Activated CD4-positive, alpha-beta T cell treated with anti-CD3 and anti-CD28 coated beads, Interleukin-2, amount 10 ng/mL, durations not matched to agents 24 days and 14 days (primary cell): Measurements from ENCODE around the gene CEP162. TPM values are rescaled to one million over a fixed set of nuclear protein-coding genes. Genes with fewer than 3 reads are reported as not detected.
"Not testable (repeated sequence)": the region's sequence is repeated elsewhere in the genome, so short reads cannot be mapped to it uniquely, and the experiment has no call there.

Source experiments
- DNase-seq: peaks from one replicate; pipeline ENCODE4 v3.0.0; 2022
- H3K27ac Mint-ChIP-seq: one replicate; pipeline ENCODE4 v1.8.0; 2022; ENCODE audit warnings: mild to moderate bottlenecking, mixed read lengths
- H3K27me3 Mint-ChIP-seq: one replicate; pipeline ENCODE4 v1.8.0; 2022; ENCODE audit warnings: mixed read lengths
- H3K36me3 Mint-ChIP-seq: one replicate; pipeline ENCODE4 v1.8.0; 2022; ENCODE audit warnings: low read depth, mild to moderate bottlenecking, mixed read lengths
- H3K4me1 Mint-ChIP-seq: one replicate; pipeline ENCODE4 v1.8.0; 2021; ENCODE audit warnings: mixed read lengths
- H3K4me3 Mint-ChIP-seq: one replicate; pipeline ENCODE4 v1.8.0; 2022; ENCODE audit warnings: mild to moderate bottlenecking, moderate library complexity, mixed read lengths
- H3K9me3 Mint-ChIP-seq: one replicate; pipeline ENCODE4 v1.8.0; 2021; ENCODE audit warnings: mixed read lengths
- intact Hi-C: fragments of 100-400 bp; cut with micrococcal nuclease; formaldehyde crosslinking; loops from one replicate; pipeline ENCODE4 v1.15.1; 2023
- total RNA-seq: library from RNA; stranded (reverse); gene quantifications from 2 replicates; pipeline ENCODE4 v1.2.3, GENCODE V29; 2022

The CEP162 gene
- total RNA-seq, 1 donor from 2014 or later = 4.0 TPM

DNA sequence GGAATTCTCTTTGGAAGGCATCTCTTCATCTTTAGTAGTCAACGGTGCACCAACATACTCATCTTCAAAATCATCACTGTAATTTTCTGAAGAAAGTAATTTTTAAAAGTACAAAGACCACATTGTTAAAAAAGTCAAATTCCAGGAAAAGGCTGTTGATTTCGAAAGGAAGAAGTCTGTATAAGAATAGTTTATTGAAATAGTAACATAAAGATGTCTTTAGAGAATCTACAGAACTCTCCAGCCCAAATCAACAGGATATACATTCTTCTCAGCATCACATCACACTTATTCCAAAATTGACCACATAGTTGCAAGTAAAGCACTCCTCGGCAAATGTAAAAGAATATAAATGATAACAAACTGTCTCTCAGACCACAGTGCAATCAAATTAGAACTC is 23.4 kb downstream of the CEP162 start:
- Mint-ChIP-seq H3K4me1 (no peaks in the 10 kb centered on the region), H3K9me3 (no peaks in the 10 kb centered on the region), H3K4me3 (no peak overlapping the region), H3K27me3 (no peaks in the 10 kb centered on the region), H3K27ac (no peak overlapping the region), H3K36me3 (peaks cover 20% of the 10 kb centered on the region)
- DNase-seq = no peak
- intact Hi-C loops = no loop called here

- peaks cover 12% of the 10 kb centered on the region for H3K36me3 Mint-ChIP-seq
- H3K27me3 Mint-ChIP-seq, intact Hi-C loops, DNase-seq, H3K4me3 Mint-ChIP-seq, H3K9me3 Mint-ChIP-seq, H3K27ac Mint-ChIP-seq, H3K4me1 Mint-ChIP-seq: not testable (repeated sequence)
Measured at GRCh38 chr6:84199987-84200386, 27.5 kb downstream of the CEP162 start.

DNA sequence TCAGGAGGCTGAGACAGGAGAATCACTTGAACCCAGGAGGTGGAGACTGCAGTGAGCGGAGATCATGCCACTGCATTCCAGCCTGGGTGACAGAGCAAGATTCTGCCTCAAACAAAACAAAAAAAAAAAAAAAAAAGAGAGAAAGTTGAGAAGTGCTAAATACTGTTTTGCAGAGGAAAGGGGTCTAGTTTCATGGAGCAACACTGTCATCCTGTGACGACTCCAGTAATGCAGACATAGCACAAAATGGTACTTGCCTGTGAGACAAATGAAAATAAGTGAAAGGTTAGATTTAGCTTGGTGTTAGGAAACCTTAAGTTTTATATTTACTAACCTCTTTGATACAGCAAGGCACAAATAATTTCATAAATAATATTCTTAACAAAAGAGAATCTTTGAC is 29.7 kb downstream of the CEP162 start:
- no peak for DNase-seq
- Mint-ChIP-seq H3K4me3 (no peak overlapping the region), H3K27me3 (no peaks in the 10 kb centered on the region), H3K36me3 (peaks cover 17% of the 10 kb centered on the region), H3K4me1 (no peaks in the 10 kb centered on the region), H3K27ac (no peak overlapping the region), H3K9me3 (no peaks in the 10 kb centered on the region)
- intact Hi-C loops = no loop called here

DNA sequence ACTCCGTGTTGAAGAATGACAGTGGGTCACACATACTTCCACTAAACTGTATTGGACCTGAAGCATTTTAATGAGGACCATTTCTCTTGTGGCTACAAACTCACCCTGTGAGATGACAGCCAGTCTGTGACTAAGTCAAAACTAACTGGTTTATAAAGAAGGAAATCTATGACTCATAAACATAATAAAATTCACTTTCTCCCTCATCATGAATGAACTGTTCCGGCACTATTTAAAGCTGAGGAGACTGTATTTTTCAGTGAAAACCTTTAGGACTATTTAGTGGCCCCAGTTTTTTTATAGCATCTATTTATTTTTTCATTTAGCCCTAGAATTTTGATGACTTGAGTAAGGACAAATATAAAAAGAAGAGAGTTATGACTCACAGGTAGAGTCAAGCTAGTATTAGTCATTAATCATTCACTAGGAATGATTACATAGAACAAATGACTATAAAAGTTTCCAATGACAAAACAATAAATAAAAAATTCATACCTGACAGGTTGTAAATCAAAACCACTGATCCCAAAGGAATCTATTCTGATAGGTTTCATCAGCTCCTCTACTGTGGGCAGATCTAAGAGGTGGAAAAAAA is 34.2 kb downstream of the CEP162 start:
- intact Hi-C loops = no loop called here
- no peaks in the 10 kb centered on the region for H3K9me3 Mint-ChIP-seq
- no peak overlapping the region for H3K27ac Mint-ChIP-seq
- DNase-seq = no peak
- peaks cover 38% of the 10 kb centered on the region for H3K36me3 Mint-ChIP-seq
- H3K4me3 Mint-ChIP-seq = no peak overlapping the region
- H3K4me1 Mint-ChIP-seq = no peaks in the 10 kb centered on the region
- H3K27me3 Mint-ChIP-seq = no peaks in the 10 kb centered on the region

DNA sequence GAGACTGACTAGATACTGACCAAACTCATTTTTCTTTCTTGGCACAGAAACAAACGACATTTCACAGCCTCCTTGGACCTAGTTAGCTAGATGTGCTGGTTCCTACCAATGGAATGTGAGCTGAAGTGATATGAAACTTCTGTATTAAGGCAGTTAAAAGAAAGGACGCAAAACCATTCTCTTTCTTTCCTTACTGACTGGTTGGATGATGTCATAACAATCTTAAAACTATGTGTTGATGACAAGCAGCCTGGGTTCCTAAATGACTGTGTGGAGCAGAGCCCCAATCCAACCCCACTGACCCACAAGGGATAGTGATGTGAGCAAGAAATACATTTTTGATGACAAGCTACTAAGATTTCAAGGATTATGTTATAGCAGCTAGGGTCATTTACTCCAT is 35.6 kb downstream of the CEP162 start:
- no peaks in the 10 kb centered on the region for H3K4me1 Mint-ChIP-seq
- H3K27ac Mint-ChIP-seq = no peak overlapping the region
- H3K36me3 Mint-ChIP-seq = peaks cover 35% of the 10 kb centered on the region
- H3K27me3 Mint-ChIP-seq = no peaks in the 10 kb centered on the region
- H3K9me3 Mint-ChIP-seq = no peaks in the 10 kb centered on the region
- H3K4me3 Mint-ChIP-seq = no peak overlapping the region
- DNase-seq = no peak
- intact Hi-C loops = no loop called here

GRCh38 chr6:84189356-84189755 is 38.1 kb downstream of the CEP162 start:
- H3K27ac Mint-ChIP-seq, H3K4me1 Mint-ChIP-seq, DNase-seq, H3K4me3 Mint-ChIP-seq, intact Hi-C loops, H3K27me3 Mint-ChIP-seq, H3K9me3 Mint-ChIP-seq: not testable (repeated sequence)
- peaks cover 29% of the 10 kb centered on the region for H3K36me3 Mint-ChIP-seq

GRCh38 chr6:84183430-84183829 is 44.0 kb downstream of the CEP162 start:
- no peak overlapping the region for H3K4me3 Mint-ChIP-seq
- no peaks in the 10 kb centered on the region for H3K4me1 Mint-ChIP-seq
- intact Hi-C loops = no loop called here
- no peak for DNase-seq
- no peak overlapping the region for H3K27ac Mint-ChIP-seq
- H3K27me3 Mint-ChIP-seq = no peaks in the 10 kb centered on the region
- H3K9me3 Mint-ChIP-seq = peaks cover 4% of the 10 kb centered on the region
- peaks cover 1% of the 10 kb centered on the region for H3K36me3 Mint-ChIP-seq

- H3K9me3 Mint-ChIP-seq = peaks cover 4% of the 10 kb centered on the region
- peaks cover 1% of the 10 kb centered on the region for H3K36me3 Mint-ChIP-seq
- no peaks in the 10 kb centered on the region for H3K27me3 Mint-ChIP-seq
- no peak for DNase-seq
- no peak overlapping the region for H3K4me3 Mint-ChIP-seq
- no peaks in the 10 kb centered on the region for H3K4me1 Mint-ChIP-seq
- intact Hi-C loops = no loop called here
- no peak overlapping the region for H3K27ac Mint-ChIP-seq
Measured at GRCh38 chr6:84182001-84182400, 45.4 kb downstream of the CEP162 start.

DNA sequence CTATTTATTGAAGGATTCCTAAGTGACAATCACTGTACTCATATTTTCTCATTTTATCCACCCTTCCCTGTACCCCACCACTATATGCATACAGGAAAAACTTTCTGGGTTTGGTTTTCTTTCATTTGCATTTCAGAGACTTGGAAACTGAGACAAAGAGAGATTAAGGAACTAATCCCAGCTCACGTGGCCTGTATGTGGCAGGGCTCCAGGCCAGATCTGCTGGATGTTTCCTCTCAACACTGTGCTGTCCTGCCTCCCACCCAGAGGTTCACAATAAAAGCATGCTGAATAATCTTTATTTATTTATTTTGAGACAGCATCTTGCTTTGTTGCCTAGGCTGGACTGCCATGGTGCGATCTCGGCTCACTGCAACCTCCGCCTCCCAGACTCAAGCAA is 50.2 kb downstream of the CEP162 start:
- Mint-ChIP-seq H3K4me1 (no peaks in the 10 kb centered on the region), H3K27ac (no peak overlapping the region), H3K4me3 (no peak overlapping the region), H3K27me3 (no peaks in the 10 kb centered on the region), H3K36me3 (peaks cover 10% of the 10 kb centered on the region), H3K9me3 (peaks cover 4% of the 10 kb centered on the region)
- intact Hi-C loops = no loop called here
- no peak for DNase-seq

GRCh38 chr6:84172574-84172973 is 54.9 kb downstream of the CEP162 start:
- no peaks in the 10 kb centered on the region for H3K27me3 Mint-ChIP-seq
- H3K36me3 Mint-ChIP-seq = peaks cover 8% of the 10 kb centered on the region
- intact Hi-C loops = no loop called here
- no peak for DNase-seq
- no peak overlapping the region for H3K4me3 Mint-ChIP-seq
- no peaks in the 10 kb centered on the region for H3K9me3 Mint-ChIP-seq
- no peaks in the 10 kb centered on the region for H3K4me1 Mint-ChIP-seq
- no peak overlapping the region for H3K27ac Mint-ChIP-seq

DNA sequence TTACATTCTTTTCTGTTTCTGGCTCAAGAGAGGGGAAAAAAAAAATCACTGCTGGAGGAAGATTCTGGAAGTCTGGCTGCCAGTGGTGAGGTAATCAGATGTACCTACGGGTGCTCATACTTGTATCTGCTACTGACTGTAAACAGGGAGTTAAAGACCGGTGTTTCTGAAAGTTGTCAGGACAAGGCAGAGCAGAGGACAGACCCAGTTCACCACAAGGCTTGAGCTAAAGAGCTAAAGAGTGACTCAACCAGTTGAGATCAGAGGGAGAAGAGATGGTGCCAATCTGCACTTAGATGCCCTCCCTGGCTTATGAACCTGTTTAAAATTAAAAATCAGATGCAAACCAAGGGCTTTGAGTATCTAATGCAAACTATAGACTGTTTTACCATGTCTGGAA is 55.4 kb downstream of the CEP162 start:
- intact Hi-C loops = no loop called here
- H3K27me3 Mint-ChIP-seq = no peaks in the 10 kb centered on the region
- H3K36me3 Mint-ChIP-seq = peaks cover 8% of the 10 kb centered on the region
- H3K27ac Mint-ChIP-seq = no peak overlapping the region
- no peaks in the 10 kb centered on the region for H3K4me1 Mint-ChIP-seq
- H3K9me3 Mint-ChIP-seq = no peaks in the 10 kb centered on the region
- H3K4me3 Mint-ChIP-seq = no peak overlapping the region
- no peak for DNase-seq

GRCh38 chr6:84167457-84167856 is 60.0 kb downstream of the CEP162 start:
- H3K27ac Mint-ChIP-seq = no peak overlapping the region
- intact Hi-C loops = no loop called here
- no peak overlapping the region for H3K4me3 Mint-ChIP-seq
- H3K36me3 Mint-ChIP-seq = no peaks in the 10 kb centered on the region
- H3K4me1 Mint-ChIP-seq = no peaks in the 10 kb centered on the region
- no peak for DNase-seq
- H3K27me3 Mint-ChIP-seq = no peaks in the 10 kb centered on the region
- no peaks in the 10 kb centered on the region for H3K9me3 Mint-ChIP-seq

GRCh38 chr6:84166395-84166794 is 61.0 kb downstream of the CEP162 start:
- no peak overlapping the region for H3K4me3 Mint-ChIP-seq
- no peak overlapping the region for H3K27ac Mint-ChIP-seq
- intact Hi-C loops = no loop called here
- H3K9me3 Mint-ChIP-seq = no peaks in the 10 kb centered on the region
- H3K27me3 Mint-ChIP-seq = no peaks in the 10 kb centered on the region
- DNase-seq = no peak
- H3K4me1 Mint-ChIP-seq = no peaks in the 10 kb centered on the region
- H3K36me3 Mint-ChIP-seq = no peaks in the 10 kb centered on the region

- H3K4me1 Mint-ChIP-seq, H3K36me3 Mint-ChIP-seq, H3K4me3 Mint-ChIP-seq, DNase-seq, H3K9me3 Mint-ChIP-seq, H3K27ac Mint-ChIP-seq, H3K27me3 Mint-ChIP-seq, intact Hi-C loops: not testable (repeated sequence)
Measured at GRCh38 chr6:84164328-84164727, 63.1 kb downstream of the CEP162 start.

- no peak overlapping the region for H3K27ac Mint-ChIP-seq
- no peaks in the 10 kb centered on the region for H3K9me3 Mint-ChIP-seq
- no peaks in the 10 kb centered on the region for H3K4me1 Mint-ChIP-seq
- no peaks in the 10 kb centered on the region for H3K27me3 Mint-ChIP-seq
- H3K36me3 Mint-ChIP-seq = peaks cover 4% of the 10 kb centered on the region
- no peak for DNase-seq
- H3K4me3 Mint-ChIP-seq = no peak overlapping the region
- intact Hi-C loops = no loop called here
Measured at GRCh38 chr6:84161190-84161589, 66.3 kb downstream of the CEP162 start.
